ENCODE data around the gene NACC1.

Gene NACC1

GRCh38 chr19:13109361-13110098, 8.5 kb upstream of the NACC1 start:
- no peak overlapping the region for H3K4me3 ChIP-seq (ENCODE audit: low read length)
- no peak for DNase-seq (ENCODE audit: low read depth)
- TF ChIP-seq CTCF (conservative IDR thresholded peaks at IDR 0.05; ENCODE audit: low read depth, low read length) = no peak

GRCh38 chr19:13110099-13110610, 7.9 kb upstream of the NACC1 start:
- TF ChIP-seq CTCF (conservative IDR thresholded peaks at IDR 0.05; ENCODE audit: low read depth, low read length) = no peak
- DNase-seq (ENCODE audit: low read depth) = no peak
- H3K4me3 ChIP-seq (ENCODE audit: low read length) = no peak overlapping the region

GRCh38 chr19:13112555-13112954, 5.5 kb upstream of the NACC1 start:
- no peak overlapping the region for H3K4me3 ChIP-seq (ENCODE audit: low read length)
- no peak for TF ChIP-seq CTCF (conservative IDR thresholded peaks at IDR 0.05; ENCODE audit: low read depth, low read length)
- no peak for DNase-seq (ENCODE audit: low read depth)

GRCh38 chr19:13115936-13116281, 2.2 kb upstream of the NACC1 start:
- TF ChIP-seq CTCF (conservative IDR thresholded peaks at IDR 0.05; ENCODE audit: low read depth, low read length) = no peak
- peak overlapping the region; percentile 98 for H3K4me3 ChIP-seq (ENCODE audit: low read length)

GRCh38 chr19:13116282-13117175, 1.5 kb upstream of the NACC1 start, which contains the start of gene TRMT1:
TSS of gene TRMT1 (minus strand) at chr19:13116740. CDS start at chr19:13116399, 341 bp downstream.
- H3K4me3 ChIP-seq (ENCODE audit: low read length) = peak within 1 kb of the TSS; percentile 98
- no peak for TF ChIP-seq CTCF (conservative IDR thresholded peaks at IDR 0.05; ENCODE audit: low read depth, low read length)
- peak; percentile 68 for DNase-seq (ENCODE audit: low read depth)

More at GRCh38 chr19:13115936-13116281, 2.2 kb upstream of the NACC1 start:
- no peak for DNase-seq (ENCODE audit: low read depth)

GRCh38 chr19:13117176-13117771, 790 bp upstream of the NACC1 start:
- peak overlapping the region; percentile 98 for H3K4me3 ChIP-seq (ENCODE audit: low read length)
- no peak for DNase-seq (ENCODE audit: low read depth)
- no peak for TF ChIP-seq CTCF (conservative IDR thresholded peaks at IDR 0.05; ENCODE audit: low read depth, low read length)
